ENCODE results near the gene ST3GAL3.

The ST3GAL3 gene

DNA sequence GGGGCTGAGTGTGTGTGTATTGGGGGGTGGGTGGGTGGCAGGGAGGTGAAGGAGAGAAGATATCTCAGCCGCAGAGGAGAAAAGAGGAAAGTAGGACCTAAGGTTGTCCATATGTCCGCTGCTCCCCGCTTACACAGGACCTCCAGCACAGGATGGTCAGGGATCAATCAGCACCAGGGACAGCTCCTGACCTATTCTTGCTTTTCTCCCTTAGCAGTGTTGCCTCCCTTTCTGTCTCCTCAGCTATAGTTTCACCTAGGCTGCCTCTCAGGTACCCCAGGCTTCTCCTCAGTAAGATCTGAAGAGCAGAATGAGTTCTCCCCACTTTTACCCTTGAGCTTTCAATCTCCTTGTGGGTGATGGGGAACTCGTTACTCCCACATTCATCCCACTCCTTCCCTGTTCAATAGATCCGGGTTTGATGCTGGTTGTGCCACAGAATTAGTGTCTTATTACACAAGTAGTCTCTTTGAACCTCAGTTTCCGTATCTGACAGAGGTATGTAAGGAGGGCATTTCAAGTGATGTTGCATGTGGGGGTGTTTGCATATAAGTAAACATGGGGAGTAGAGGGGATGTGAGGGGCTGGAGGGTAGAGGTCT lies 261.1 kb downstream of the ST3GAL3 start:
- WGBS (ENCODE audit: extremely low coverage, insufficient coverage, insufficient read length) = no CpG with 5 or more reads among the region's 6 CpGs

GRCh38 chr1:43969416-43969745 lies 262.0 kb downstream of the ST3GAL3 start:
- H3K27ac ChIP-seq (ENCODE audit: low read depth, low read length) = no peak overlapping the region
- H3K9ac ChIP-seq (ENCODE audit: low read length) = no peak overlapping the region
- no peak overlapping the region for H3K14ac ChIP-seq (ENCODE audit: low read length)
- no peak overlapping the region for H3K4me3 ChIP-seq (ENCODE audit: low read depth, low read length)
- H3K27me3 ChIP-seq (ENCODE audit: insufficient read depth, low read length) = no peaks in the 10 kb centered on the region
- no peak overlapping the region for H4K91ac ChIP-seq (ENCODE audit: low read depth, low read length)
- no peak overlapping the region for H3K4ac ChIP-seq (ENCODE audit: low read depth, low read length)
- H4K12ac ChIP-seq (ENCODE audit: low read depth, low read length) = no peak overlapping the region
- no peak overlapping the region for H4K8ac ChIP-seq (ENCODE audit: low read depth, low read length)
- H3K79me2 ChIP-seq (ENCODE audit: control insufficient read depth, insufficient read depth, low read length, poor library complexity) = no peaks in the 10 kb centered on the region
- DNase-seq = no peak
- H3K23ac ChIP-seq (ENCODE audit: low read length) = no peak overlapping the region
- H3K4me1 ChIP-seq (ENCODE audit: control insufficient read depth in 1 of 2, insufficient read depth in 2 of 2, low read length in 2 of 2) = peaks cover 3 to 9% of the 10 kb centered on the region in 2 experiments
- H2AFZ ChIP-seq (ENCODE audit: insufficient read depth, low read length, poor library complexity) = no peak overlapping the region
- WGBS (ENCODE audit: extremely low coverage, insufficient coverage, insufficient read length) = no CpG with 5 or more reads among the region's 7 CpGs
- peaks cover 22 to 23% of the 10 kb centered on the region in 2 experiments for H3K36me3 ChIP-seq (ENCODE audit: control insufficient read depth in 1 of 2, insufficient read depth in 2 of 2, low read length in 2 of 2)
- H3K18ac ChIP-seq (ENCODE audit: low read length) = no peak overlapping the region
- H3K79me1 ChIP-seq (ENCODE audit: low read length) = peaks cover 1% of the 10 kb centered on the region
- H3K4me2 ChIP-seq (ENCODE audit: low read length) = peak overlapping the region; percentile 64
- H2AK5ac ChIP-seq (ENCODE audit: low read length) = no peak overlapping the region
- no peak overlapping the region for H2BK120ac ChIP-seq (ENCODE audit: insufficient read depth, low read length, poor library complexity)
- peaks cover 2% of the 10 kb centered on the region for H3K9me3 ChIP-seq (ENCODE audit: insufficient read depth, low read depth, low read length)
- no peak overlapping the region for H2BK12ac ChIP-seq (ENCODE audit: low read length)
- no peak overlapping the region for H2BK5ac ChIP-seq (ENCODE audit: low read depth, low read length, poor library complexity)

More for the DNA sequence above, 261.1 kb downstream of the ST3GAL3 start:
- H4K91ac ChIP-seq (ENCODE audit: low read depth, low read length) = no peak overlapping the region
- no peak overlapping the region for H2BK120ac ChIP-seq (ENCODE audit: insufficient read depth, low read length, poor library complexity)
- no peak overlapping the region for H2AK5ac ChIP-seq (ENCODE audit: low read length)
- H2BK5ac ChIP-seq (ENCODE audit: low read depth, low read length, poor library complexity) = no peak overlapping the region
- H3K27ac ChIP-seq (ENCODE audit: low read depth, low read length) = no peak overlapping the region
- H3K36me3 ChIP-seq (ENCODE audit: control insufficient read depth in 1 of 2, insufficient read depth in 2 of 2, low read length in 2 of 2) = peaks cover 25 to 26% of the 10 kb centered on the region in 2 experiments
- H2AFZ ChIP-seq (ENCODE audit: insufficient read depth, low read length, poor library complexity) = no peak overlapping the region
- H3K4ac ChIP-seq (ENCODE audit: low read depth, low read length) = no peak overlapping the region
- H4K12ac ChIP-seq (ENCODE audit: low read depth, low read length) = no peak overlapping the region
- no peak overlapping the region for H3K4me3 ChIP-seq (ENCODE audit: low read depth, low read length)
- H3K18ac ChIP-seq (ENCODE audit: low read length) = no peak overlapping the region
- no peaks in the 10 kb centered on the region for H3K79me2 ChIP-seq (ENCODE audit: control insufficient read depth, insufficient read depth, low read length, poor library complexity)
- H3K9me3 ChIP-seq (ENCODE audit: insufficient read depth, low read depth, low read length) = peaks cover 2% of the 10 kb centered on the region
- no peaks in the 10 kb centered on the region for H3K79me1 ChIP-seq (ENCODE audit: low read length)
- no peak overlapping the region for H3K23ac ChIP-seq (ENCODE audit: low read length)
- no peak overlapping the region for H3K9ac ChIP-seq (ENCODE audit: low read length)
- peak in 1 of 2 donors; percentile 60 for DNase-seq
- H3K4me1 ChIP-seq (ENCODE audit: control insufficient read depth in 1 of 2, insufficient read depth in 2 of 2, low read length in 2 of 2) = peaks cover 0 to 9% of the 10 kb centered on the region in 2 experiments
- H4K8ac ChIP-seq (ENCODE audit: low read depth, low read length) = no peak overlapping the region
- no peak overlapping the region for H3K14ac ChIP-seq (ENCODE audit: low read length)
- no peak overlapping the region for H3K4me2 ChIP-seq (ENCODE audit: low read length)
- no peak overlapping the region for H2BK12ac ChIP-seq (ENCODE audit: low read length)
- H3K27me3 ChIP-seq (ENCODE audit: insufficient read depth, low read length) = no peaks in the 10 kb centered on the region

DNA sequence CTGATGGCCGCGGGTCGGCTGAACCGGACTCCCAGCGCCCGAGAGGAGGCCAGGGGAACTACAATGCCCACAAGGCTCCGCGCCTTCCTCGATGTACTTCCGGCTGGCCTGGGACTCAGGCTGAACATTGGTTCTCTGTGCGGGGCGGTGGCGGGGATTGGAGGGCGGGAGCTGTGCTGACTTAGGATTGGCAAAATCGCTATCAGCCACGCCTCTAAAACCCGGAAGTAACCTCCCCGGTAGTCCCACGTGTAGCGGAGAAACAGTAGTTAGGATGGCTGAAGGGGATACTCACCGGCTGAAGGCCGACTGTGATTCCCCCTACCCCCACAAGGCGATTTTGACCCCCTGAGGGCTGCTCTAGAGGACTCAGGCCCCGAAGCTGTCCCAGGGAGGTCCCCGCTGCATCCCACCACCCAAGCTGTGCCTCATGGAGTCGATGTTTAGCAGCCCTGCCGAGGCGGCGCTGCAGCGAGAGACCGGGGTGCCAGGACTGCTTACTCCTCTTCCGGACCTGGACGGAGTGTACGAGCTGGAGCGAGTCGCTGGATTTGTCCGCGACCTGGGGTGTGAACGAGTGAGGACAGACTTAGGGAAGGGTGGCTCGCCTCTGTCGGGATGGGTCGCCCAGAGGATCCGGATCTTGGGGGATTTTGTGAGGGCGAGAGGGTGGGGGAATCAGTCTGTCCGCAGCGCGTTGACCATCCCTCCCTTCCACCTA lies 262.6 kb downstream of the ST3GAL3 start, which contains the start of gene DPH2:
Gene DPH2 (plus strand): TSS at position 265 of the 721 bp plus-strand sequence. CDS start 166 bp downstream, at position 431.
- Histone ChIP-seq H3K36me3 (ENCODE audit: control insufficient read depth in 1 of 2, insufficient read depth in 2 of 2, low read length in 2 of 2) (peaks cover 22 to 23% of the 10 kb centered on the region in 2 experiments), H3K4ac (ENCODE audit: low read depth, low read length) (no peak within 1 kb of the TSS), H3K4me2 (ENCODE audit: low read length) (peak within 1 kb of the TSS; percentile 88), H3K9ac (ENCODE audit: low read length) (peak within 1 kb of the TSS; percentile 88), H4K12ac (ENCODE audit: low read depth, low read length) (peak within 1 kb of the TSS; percentile 17), H2AFZ (ENCODE audit: insufficient read depth, low read length, poor library complexity) (peak within 1 kb of the TSS; percentile 59), H2BK12ac (ENCODE audit: low read length) (no peak within 1 kb of the TSS), H3K27me3 (ENCODE audit: insufficient read depth, low read length) (no peaks in the 10 kb centered on the region), H3K27ac (ENCODE audit: low read depth, low read length) (no peak within 1 kb of the TSS), H3K79me1 (ENCODE audit: low read length) (peaks cover 5% of the 10 kb centered on the region), H4K91ac (ENCODE audit: low read depth, low read length) (no peak within 1 kb of the TSS), H2AK5ac (ENCODE audit: low read length) (no peak within 1 kb of the TSS), H3K4me1 (ENCODE audit: control insufficient read depth in 1 of 2, insufficient read depth in 2 of 2, low read length in 2 of 2) (peaks cover 3 to 9% of the 10 kb centered on the region in 2 experiments), H3K23ac (ENCODE audit: low read length) (no peak within 1 kb of the TSS), H3K18ac (ENCODE audit: low read length) (no peak within 1 kb of the TSS), H3K14ac (ENCODE audit: low read length) (peak within 1 kb of the TSS; percentile 5), H3K79me2 (ENCODE audit: control insufficient read depth, insufficient read depth, low read length, poor library complexity) (peaks cover 3% of the 10 kb centered on the region), H3K9me3 (ENCODE audit: insufficient read depth, low read depth, low read length) (peaks cover 2% of the 10 kb centered on the region), H2BK5ac (ENCODE audit: low read depth, low read length, poor library complexity) (no peak within 1 kb of the TSS), H3K4me3 (ENCODE audit: low read depth, low read length) (peak within 1 kb of the TSS; percentile 95), H2BK120ac (ENCODE audit: insufficient read depth, low read length, poor library complexity) (no peak within 1 kb of the TSS), H4K8ac (ENCODE audit: low read depth, low read length) (peak within 1 kb of the TSS; percentile 55)
- WGBS (ENCODE audit: extremely low coverage, insufficient coverage, insufficient read length) = no CpG with 5 or more reads among the region's 47 CpGs
- DNase-seq = peak; percentile 97 to 98

DNA sequence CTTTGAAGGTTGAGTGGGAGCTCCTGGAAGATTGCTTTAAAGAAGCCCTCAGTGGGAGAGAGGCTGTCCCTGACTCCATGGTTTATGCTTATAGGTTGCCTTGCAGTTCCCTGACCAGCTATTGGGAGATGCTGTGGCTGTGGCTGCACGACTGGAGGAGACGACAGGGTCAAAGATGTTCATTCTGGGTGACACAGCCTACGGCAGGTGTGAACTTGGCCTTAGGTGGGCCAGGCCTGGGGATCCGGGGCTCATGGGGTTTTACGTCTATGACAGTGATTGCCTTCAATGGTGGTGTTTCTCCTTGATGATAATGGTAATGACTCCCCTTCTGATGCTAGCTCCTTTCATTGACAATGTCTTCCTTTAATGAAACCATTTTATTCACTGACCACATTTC lies 263.2 kb downstream of the ST3GAL3 start:
- peaks cover 8% of the 10 kb centered on the region for H3K79me2 ChIP-seq (ENCODE audit: control insufficient read depth, insufficient read depth, low read length, poor library complexity)
- peaks cover 8% of the 10 kb centered on the region for H3K79me1 ChIP-seq (ENCODE audit: low read length)
- H4K91ac ChIP-seq (ENCODE audit: low read depth, low read length) = no peak overlapping the region
- no peak overlapping the region for H2BK12ac ChIP-seq (ENCODE audit: low read length)
- H2AK5ac ChIP-seq (ENCODE audit: low read length) = no peak overlapping the region
- peaks cover 3 to 11% of the 10 kb centered on the region in 2 experiments for H3K4me1 ChIP-seq (ENCODE audit: control insufficient read depth in 1 of 2, insufficient read depth in 2 of 2, low read length in 2 of 2)
- H3K27me3 ChIP-seq (ENCODE audit: insufficient read depth, low read length) = no peaks in the 10 kb centered on the region
- H2BK120ac ChIP-seq (ENCODE audit: insufficient read depth, low read length, poor library complexity) = no peak overlapping the region
- no peak overlapping the region for H2AFZ ChIP-seq (ENCODE audit: insufficient read depth, low read length, poor library complexity)
- H3K27ac ChIP-seq (ENCODE audit: low read depth, low read length) = no peak overlapping the region
- peak overlapping the region; percentile 88 for H3K4me2 ChIP-seq (ENCODE audit: low read length)
- H4K8ac ChIP-seq (ENCODE audit: low read depth, low read length) = no peak overlapping the region
- H3K18ac ChIP-seq (ENCODE audit: low read length) = no peak overlapping the region
- peak overlapping the region; percentile 88 for H3K9ac ChIP-seq (ENCODE audit: low read length)
- H2BK5ac ChIP-seq (ENCODE audit: low read depth, low read length, poor library complexity) = no peak overlapping the region
- H3K9me3 ChIP-seq (ENCODE audit: insufficient read depth, low read depth, low read length) = peaks cover 2% of the 10 kb centered on the region
- H3K14ac ChIP-seq (ENCODE audit: low read length) = no peak overlapping the region
- H3K36me3 ChIP-seq (ENCODE audit: control insufficient read depth in 1 of 2, insufficient read depth in 2 of 2, low read length in 2 of 2) = peaks cover 22 to 23% of the 10 kb centered on the region in 2 experiments
- no peak overlapping the region for H3K23ac ChIP-seq (ENCODE audit: low read length)
- DNase-seq = no peak
- H3K4ac ChIP-seq (ENCODE audit: low read depth, low read length) = no peak overlapping the region
- peak overlapping the region; percentile 95 for H3K4me3 ChIP-seq (ENCODE audit: low read depth, low read length)
- no CpG with 5 or more reads among the region's 5 CpGs for WGBS (ENCODE audit: extremely low coverage, insufficient coverage, insufficient read length)
- no peak overlapping the region for H4K12ac ChIP-seq (ENCODE audit: low read depth, low read length)

Measured in trophoblast cell (in vitro differentiated cells and primary cell).